ENCODE results near the gene RIPK3.
A peak's percentile ranks its signal among the peaks of the same experiment; 100 is the strongest.
"Not testable (repeated sequence)": the region's sequence is repeated elsewhere in the genome, so short reads cannot be mapped to it uniquely, and the experiment has no call there.

Gene RIPK3

DNA sequence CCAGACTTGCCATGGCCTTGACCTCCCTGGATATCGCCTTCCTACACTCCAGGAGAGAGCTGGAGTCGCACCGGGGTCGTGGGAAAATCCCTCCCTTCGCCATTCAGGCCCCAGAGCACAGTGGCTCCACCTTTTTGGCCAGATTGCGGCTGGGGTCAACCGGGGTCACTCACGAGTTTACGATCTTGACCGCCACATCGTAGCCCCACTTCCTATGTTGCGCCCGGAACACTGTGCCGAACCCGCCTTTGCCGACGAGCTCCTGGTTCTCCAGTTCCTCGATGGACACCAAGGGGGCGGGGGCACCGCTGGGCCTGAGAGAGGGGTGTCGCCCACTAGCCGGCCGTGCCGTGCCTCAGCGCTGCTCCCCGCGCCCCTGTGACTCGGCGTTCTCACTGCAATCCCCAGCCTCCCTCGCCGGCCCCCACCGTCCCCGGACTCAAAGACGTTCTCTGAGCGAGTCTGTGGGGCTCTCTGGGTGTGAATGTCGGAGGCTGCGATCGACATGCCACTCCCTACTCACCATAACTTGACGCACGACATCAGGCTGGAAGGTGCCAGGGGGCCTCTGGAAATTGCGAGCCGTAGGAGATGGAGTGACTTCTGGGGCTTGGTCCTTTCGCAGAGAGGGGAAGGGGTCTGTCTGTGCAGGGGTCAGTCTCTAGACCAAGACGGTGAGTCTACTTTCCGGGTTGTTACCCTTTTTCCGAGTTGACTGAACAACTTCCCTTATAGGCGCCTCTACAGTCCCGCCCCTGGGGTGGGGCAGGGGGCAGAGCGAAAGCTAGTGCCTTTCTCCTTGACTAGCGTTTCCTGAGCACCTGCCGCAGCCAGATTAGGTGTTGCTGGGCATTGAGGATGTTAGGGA, at the start of gene RIPK3:
RIPK3 (minus strand) TSS at position 708 of the 868 bp plus-strand sequence; CDS start at position 543, 165 bp downstream.
- peak; percentile 52 for DNase-seq (ENCODE audit: low read depth)

DNA sequence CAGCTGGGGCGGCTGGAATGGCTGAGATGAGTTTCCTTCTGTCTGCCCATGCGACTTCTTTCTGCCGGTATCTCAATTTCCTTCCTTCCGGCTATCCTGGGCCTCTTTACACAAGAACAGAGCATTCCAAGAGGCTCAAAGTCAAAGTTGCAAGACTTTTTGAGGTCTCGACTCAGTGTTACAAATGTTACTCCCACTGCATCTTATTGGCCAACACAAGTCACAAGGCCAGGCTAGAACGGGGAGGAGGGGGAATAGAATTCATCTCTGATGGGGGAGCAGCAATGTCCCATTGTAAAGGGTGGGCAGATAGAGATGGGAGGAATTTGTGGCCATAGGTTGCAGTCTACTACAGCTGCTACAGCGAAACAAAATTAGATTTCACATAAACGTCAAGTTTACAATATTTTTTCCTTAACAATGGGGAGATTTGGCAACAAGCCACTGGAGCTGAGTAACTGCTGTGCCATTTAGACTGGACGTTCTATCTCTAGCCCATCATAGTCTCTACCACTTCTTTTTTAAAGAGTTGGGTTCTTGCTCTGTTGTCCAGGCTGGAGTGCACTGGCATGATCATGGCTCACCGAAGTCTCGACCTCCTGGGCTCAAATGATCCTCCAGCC, 49.5 kb upstream of the RIPK3 start:
- DNase-seq (ENCODE audit: low read depth): no peak

DNA sequence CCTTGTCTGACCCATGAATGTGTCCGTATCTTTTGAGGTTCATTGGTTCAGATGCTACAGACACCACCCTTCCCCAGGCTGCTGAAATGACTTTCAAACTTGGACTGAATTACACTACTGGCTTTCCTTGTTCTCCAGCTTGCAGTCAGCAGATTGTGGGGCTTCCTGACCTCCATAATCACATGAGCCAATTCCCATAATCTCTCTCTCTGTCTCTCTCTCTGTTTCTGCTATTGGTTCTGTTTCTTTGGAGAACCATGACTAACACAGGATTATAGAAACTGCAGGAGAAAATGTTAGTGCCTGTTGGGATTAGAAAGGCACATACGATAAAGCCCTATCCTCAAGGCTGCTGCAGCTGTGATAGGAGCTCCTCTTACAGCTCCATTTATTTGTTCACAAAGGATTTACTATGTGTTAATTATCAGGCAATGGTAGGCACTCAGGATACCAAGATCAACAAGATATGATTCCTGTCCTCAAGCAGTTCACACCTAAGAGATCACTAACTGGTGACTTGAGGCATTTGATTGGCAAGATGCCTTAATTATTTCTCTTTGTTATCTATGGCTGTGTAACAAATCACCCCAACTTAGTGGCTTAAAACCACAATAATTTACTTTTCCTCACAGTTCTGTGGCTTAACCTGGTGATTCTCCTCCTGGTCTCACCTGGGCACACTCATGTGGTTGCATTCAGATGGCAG, 48.8 kb upstream of the RIPK3 start:
- DNase-seq (ENCODE audit: low read depth): no peak

DNA sequence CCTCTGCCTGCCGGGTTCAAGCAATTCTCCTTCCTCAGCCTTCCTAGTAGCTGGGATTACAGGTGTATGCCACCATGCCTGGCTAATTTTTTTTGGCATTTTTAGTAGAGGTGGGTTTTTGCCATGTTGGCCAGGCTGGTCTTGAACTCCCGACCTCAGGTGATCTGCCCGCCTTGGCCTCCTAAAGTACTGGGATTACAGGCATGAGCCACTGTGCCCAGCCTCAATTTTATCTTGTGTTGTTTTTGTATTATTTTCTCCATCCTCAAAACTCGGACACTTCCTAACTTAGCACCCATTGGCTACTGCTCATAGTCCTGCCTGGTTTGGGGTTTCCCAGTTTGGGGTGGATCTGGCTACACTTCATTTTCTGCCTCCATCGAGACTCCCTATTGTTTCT, 47.8 kb upstream of the RIPK3 start:
- DNase-seq (ENCODE audit: low read depth): not testable (repeated sequence)

DNA sequence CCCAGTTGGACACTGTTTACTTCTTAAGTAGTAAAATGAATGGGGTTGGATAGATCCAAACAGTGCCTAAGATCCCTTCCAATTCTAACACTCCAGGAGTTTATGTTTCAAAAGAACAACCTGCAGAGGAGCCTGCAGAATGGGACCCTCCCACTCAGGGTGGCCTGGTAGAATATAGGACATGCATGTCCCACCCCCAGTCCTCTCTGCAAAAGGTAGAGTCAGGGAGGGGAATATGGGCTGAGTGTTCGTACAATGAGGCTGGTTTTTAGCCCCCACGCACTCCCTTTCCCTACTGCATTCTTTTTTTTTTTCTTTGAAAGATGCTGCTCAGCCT, 47.2 kb upstream of the RIPK3 start:
- no peak for DNase-seq (ENCODE audit: low read depth)

DNA sequence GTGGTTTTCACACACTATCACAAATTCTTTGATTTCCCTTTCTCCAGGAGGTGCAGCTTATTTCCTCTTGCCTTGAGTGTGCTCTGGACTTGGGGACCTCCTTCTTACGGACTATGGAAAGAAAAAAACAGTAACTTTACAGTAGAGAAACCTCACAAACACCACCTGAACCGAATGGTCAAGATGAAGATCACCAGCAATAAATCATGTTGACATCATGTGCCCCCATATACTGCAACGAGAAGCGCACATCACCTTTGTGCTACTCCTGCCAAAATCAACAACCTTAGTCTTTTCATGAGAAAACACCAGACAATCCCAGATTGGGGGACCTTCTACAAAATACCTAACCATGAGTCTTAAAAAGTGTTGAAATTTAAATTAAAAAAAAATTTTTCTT, 45.7 kb upstream of the RIPK3 start:
- no peak for DNase-seq (ENCODE audit: low read depth)

DNA sequence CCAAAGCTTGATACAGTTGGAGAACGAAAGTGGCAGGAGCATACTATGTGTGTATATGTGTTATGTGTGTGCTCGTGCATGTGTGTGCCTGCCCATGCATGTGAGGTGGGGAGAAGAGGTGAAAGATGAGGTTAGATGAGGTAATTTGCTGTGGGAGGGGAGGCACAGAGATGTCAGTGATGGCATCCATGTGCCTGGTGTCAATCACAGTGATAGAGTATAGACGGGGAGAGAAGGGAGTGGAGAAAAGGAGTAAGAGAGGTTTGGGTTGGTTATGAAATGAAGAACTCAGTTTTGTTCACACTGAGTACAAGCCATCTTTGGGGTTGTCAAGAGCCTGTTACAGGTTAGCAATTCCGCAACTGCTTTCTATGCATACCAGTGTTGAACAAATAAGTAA, 44.4 kb upstream of the RIPK3 start:
- DNase-seq (ENCODE audit: low read depth): no peak

DNA sequence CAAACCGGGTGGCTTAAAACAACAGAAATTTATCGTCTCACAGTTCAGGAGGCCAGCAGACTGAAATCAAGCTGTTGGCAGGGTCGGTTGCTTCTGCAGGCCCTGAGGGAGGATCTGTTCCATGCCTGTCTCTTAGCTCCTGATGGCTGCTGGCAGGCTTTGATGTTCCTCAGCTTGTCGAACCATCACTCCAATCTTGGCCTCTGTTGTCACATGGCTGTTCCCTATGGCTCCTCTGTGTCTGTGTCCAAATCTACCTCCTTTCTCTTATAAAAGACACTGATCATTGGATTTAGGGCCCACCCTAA, 42.2 kb upstream of the RIPK3 start:
- DNase-seq (ENCODE audit: low read depth): no peak

DNA sequence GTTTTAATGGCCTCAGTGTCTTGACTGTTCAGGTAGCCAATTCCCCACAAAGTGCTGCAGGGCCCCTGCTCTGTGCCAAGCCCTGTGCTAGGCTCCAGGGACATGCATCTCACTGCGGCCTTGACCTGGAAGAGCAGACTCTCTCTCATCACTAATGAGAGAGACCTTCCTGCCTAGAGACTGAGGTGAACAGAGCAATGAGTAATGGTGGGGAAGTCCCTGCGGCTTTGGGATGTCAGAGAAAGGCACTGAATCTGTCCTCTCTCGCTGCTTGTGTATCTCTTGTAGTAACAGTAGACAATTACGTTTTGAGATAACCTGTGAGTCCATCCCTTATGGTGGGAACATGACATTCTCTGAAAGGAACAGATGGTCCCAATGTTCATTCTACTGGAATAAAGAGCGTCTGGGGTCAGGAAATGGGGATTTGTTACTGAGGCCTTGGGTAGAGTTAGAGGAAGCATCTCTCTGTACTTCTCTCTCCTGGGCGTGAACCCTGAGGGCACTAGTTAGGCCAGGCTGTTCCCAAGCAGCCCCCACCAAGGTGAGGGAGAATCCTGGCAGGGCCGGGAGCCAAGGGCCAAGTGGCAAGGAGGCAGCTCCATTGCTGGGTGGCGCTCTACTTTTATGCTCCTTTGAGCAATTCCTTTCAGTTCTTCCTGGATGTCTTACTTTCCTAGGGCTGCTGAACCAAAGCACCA, 41.7 kb upstream of the RIPK3 start:
- DNase-seq (ENCODE audit: low read depth): no peak

DNA sequence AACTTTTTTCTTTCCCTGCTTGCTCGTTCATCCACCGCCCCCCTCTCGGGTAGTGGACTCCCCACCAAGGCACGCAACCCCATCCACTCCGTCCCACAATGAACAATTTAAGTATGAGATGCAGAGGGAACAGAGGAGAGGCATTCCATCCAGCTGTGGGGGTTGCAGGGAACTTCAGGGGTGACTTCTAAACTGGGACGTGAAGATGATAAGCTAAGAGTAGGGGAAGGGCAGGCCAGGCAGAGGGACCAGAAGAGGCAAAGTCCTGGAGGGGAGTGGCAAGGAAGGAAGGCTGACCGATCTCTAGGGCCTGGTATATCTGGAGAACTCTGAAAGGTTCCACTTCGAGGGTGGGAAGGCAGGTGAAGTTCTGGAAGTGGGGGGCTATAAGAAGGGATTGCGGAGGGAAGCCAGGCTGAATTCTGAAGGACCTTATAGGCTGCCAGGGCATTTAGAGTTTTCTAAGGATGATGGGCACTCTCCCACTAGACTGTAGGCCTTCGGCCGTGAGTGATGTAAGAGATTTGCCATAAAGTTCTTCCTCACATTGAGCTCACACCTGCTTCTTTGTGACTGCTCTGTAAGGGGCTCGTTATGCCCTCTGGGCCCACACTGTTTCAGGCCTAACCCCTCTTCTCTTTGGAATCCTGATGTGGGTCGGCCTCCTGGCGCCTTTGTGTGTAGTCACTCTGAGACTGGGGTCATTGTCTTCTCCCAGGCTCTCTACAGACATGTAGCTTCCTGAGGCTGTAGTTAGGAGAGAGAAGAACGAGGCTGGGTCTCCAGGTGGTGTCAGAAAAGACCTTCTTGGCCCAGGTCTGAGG, 40.3 kb upstream of the RIPK3 start:
- no peak for DNase-seq (ENCODE audit: low read depth)

DNA sequence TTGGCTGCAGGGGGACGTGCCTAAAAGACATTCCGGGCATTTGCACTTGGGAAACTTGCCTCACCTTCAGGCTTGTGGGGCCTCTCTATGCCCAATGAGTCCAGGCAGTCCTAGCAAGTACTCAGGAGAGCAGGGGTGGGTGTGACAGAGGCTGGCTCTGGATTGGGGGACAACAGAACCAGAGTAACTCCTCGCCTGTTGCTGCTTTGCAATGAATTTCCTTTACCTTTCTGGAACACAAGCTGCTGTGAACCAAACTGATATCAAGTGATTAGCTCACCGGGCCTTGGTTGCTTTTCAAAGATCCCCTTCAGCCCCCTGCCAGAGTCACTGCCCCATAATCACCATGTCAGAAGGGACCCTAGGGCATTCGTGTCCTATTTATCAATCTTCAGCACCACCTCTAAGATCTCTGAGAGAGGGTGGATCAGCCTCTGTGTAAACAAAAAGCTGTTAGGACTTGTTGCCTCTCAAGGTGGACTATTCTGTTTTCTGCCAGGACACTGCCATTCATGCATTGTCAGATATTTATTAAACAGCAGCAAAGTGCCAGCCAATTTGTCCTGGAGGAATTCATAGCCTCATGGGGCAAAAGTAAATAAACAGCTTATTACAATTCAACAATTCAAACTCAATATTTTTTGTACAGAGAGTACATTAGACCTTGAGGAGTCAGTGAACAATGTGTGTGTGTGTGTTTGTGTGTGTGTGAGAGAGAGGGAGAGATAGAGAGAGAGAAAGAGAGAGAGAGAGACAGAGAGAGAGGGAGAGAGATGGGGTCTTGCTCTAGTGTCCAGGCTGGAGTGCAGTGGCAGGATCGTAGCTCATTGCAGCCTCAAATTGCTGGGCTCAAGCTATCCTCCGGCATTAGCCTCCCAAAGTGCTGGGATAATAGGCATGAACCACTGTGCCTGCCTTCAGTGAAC, 39.5 kb upstream of the RIPK3 start:
- no peak for DNase-seq (ENCODE audit: low read depth)

DNA sequence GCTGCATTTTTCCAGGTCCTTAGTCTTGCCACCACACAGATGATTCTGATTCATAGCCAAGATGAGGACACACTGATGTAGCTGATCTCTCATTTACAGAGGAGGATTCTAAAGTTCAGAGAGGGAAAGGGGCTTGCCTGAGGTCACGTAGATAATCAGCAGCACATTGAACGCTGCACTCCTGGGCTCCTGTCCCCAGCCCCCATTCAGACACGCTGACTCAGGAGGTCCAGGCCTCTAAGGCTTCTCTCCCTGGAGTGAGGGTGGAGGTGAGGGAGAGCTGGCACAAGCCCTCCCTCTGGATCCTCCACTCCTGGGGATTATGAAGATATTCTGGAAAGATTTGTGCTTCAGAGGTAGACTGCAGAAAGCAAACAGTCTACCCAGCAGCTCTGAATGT, 38.5 kb upstream of the RIPK3 start:
- DNase-seq (ENCODE audit: low read depth): no peak

DNA sequence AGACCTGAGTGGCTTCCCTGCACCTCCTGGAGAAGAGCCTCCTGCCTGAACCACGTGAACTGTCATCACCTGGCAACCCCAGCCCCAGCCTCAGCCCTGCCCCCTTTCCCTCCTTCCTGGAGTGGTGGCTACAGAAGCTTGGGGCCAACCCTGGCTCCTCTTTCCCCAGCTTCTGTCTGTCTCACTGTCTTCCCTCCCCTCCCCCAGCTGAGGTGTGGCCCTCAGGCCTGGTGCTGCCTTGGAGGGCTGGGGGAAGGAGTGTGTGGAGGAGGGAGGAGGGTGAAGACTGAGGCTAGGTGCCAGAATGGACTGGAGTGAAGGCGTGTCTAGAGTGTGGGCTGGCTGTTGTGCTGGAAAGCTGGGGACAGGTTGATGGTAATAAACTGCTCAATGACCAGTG, 37.9 kb upstream of the RIPK3 start:
- DNase-seq (ENCODE audit: low read depth): no peak

DNA sequence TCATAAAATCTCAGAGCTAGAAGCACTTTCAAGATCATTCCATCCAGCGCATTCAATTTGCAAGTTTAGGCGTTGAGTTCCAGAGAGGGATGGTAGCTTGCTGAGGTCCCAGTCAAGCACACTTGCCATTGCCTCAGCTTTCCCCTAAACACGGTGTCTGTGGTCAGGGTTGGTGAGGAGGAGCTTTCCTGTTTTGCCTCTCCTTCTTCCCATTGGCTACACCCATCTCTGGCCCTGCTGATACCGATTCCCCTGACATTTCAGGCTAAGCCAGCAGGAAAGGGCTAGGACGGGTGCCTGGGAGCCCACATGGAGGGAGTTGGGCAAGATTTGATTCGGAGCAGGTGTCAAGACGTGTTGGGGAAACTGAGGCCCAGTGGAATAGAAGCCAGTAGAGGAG, 37.3 kb upstream of the RIPK3 start:
- DNase-seq (ENCODE audit: low read depth): no peak

DNA sequence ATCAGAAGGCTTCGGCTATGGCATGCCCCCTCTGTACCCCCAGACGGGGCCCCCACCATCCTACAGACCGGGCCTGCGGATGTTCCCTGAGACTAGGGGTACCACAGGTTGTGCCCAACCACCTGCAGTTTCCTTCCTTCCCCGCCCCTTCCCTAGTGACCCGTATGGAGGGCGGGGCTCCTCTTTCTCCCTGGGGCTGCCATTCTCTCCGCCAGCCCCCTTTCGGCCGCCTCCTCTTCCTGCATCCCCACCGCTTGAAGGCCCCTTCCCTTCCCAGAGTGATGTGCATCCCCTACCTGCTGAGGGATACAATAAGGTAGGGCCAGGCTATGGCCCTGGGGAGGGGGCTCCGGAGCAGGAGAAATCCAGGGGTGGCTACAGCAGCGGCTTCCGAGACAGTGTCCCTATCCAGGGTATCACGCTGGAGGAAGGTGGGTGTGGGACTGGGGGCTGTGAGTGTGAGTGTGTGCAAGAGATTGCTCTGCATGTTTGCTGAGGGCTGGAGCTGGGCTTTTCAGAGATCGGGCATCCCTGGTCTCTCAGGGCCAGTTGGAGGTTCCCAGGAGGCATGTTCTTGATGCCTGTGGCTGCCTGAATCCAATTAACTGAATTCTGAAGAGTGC, 36.8 kb upstream of the RIPK3 start:
- DNase-seq (ENCODE audit: low read depth): no peak

DNA sequence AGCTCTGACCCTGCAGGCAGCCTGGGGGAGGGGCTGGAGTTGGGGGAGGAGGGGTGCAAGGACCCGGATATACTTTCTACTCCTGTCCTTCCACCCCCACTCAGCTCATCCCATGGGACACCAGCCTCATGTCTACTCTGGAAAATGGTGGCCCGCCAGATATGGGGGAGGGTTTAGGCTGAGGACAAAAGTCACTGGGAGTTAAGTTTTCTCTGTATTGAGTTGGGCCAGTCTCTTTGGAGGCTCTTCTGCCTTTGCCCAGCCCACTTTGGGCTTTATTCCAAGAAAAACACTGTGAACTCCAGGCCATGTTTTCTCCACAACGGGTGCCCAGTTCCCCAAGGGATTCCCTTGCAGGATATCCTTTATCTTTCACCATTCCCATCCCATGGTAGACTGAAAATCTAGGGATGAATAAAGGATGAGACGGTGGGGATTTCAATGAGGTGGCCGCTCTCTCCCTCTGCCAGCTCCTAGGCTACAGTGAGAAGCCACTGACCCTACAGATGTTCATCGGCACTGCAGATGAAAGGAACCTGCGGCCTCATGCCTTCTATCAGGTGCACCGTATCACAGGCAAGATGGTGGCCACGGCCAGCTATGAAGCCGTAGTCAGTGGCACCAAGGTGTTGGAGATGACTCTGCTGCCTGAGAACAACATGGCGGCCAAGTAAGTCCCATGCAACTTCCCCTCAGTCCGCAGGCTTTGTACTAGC, 33.1 kb upstream of the RIPK3 start:
- no peak for DNase-seq (ENCODE audit: low read depth)

DNA sequence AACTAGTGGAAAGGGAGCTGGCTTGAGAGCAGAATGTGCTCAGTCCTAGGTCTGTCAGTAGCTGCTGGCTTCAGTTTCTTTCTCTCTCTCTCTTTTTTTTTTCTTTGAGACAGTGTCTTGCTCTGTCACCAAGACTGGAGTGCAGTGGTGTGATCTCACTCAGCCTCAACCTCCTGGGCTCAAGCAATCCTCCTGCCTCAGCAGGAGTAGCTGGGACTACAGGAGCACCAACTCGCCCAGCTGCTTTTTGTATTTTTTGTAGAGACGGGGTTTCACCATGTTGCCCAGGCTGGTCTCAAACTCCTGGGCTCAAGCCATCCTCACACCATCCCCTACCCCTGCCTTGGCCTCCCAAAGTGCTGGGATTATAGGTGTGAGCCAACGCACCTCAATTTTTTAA, 31.8 kb upstream of the RIPK3 start:
- DNase-seq (ENCODE audit: low read depth): not testable (repeated sequence)

DNA sequence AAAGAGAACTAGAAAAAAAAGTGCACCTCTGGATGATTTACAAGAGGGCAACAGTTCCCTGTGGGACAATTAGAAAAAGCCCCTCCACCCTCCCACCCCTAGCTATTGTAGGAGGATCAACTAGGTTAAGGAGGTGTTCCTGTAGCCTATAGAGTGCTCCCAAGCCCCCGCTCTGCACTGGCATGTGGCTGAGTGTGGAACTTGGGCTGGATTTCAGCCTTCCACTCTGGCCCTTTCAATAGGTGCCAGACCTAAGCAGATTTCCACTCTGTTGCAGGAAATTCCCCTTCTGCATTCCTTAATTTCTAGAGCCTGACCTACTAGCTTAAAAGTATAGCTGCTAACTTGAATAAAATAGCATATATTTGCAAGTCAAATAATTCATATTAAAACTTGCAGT, 31.0 kb upstream of the RIPK3 start:
- DNase-seq (ENCODE audit: low read depth): no peak

DNA sequence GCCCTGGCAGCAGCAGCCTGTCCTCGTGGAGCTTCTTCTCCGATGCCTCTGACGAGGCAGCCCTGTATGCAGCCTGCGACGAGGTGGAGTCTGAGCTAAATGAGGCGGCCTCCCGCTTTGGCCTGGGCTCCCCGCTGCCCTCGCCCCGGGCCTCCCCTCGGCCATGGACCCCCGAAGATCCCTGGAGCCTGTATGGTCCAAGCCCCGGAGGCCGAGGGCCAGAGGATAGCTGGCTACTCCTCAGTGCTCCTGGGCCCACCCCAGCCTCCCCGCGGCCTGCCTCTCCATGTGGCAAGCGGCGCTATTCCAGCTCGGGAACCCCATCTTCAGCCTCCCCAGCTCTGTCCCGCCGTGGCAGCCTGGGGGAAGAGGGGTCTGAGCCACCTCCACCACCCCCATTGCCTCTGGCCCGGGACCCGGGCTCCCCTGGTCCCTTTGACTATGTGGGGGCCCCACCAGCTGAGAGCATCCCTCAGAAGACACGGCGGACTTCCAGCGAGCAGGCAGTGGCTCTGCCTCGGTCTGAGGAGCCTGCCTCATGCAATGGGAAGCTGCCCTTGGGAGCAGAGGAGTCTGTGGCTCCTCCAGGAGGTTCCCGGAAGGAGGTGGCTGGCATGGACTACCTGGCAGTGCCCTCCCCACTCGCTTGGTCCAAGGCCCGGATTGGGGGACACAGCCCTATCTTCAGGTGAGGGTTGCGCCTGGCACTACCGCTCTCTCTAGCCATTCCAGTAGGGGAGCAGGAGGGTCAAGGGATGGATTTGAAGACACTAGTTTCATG, 30.3 kb upstream of the RIPK3 start:
- DNase-seq (ENCODE audit: low read depth): no peak

Measured in stimulated activated CD8-positive, alpha-beta memory T cell treated with anti-CD3 and anti-CD28 coated beads, Interleukin-12 subunit alpha, Interleukin-12 subunit beta, amount 100 ng/mL, for 4 hours (primary cell).